ENCODE results near the gene ACTL8.

The ACTL8 gene

DNA sequence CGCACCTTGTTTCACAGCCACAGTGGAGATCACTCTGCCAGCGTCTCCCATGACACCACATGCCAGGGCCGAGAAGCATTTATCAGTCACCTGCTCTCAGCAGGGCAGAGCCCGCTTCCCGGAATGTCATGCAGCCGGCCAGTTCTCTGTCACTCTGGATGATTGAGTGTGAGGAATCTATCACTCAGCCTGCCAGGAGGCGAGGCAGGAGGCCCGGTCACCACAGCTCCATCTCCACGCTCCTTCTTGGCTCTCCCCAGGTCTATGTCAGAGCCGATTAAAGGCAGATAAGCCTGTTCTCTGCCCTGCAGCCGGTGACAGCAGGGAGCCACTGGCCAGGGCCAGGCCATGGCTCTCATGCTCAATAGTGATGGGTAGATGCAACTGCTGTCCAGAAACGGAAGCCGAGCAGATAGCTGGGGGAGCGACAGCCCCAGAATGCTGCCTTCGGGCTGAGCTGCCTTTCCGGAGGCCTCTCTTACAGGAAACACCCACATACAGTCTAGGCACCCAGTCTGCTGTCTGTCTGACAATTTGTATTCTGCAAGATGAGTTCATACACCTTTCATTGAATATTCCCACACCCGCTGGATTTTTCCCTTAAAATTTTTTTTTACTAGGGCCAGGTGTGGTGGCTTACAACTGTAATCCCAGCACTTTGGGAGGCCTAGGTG is 64.1 kb downstream of the ACTL8 start:
- TF ChIP-seq CTCF (IDR thresholded peaks at IDR 0.05; ENCODE audit: control insufficient read depth, insufficient read depth, low read depth, low read length, missing control alignments) = no peak
- no peak overlapping the region for H3K4me3 ChIP-seq (ENCODE audit: control insufficient read depth, low read depth, low read length)
- DNase-seq (ENCODE audit: low read depth) = no peak

DNA sequence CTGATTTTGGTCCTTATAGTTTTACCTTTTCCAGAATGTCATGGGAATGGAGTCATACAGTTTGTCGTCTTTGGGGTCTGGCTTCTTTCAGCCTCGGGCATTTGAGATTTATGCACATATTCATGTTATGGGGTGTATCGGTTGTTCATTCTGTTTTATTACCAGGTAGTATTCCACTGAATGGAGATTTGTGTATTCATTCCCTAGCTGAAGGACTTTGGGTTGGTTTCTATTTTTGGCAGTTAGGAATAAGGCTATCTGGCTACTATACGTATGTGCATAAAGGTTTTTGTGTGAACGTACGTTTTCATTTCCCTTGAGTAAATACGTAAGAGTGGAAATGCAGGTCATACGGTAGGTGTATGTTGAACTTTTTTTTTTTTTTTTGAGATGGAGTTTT is 65.1 kb downstream of the ACTL8 start:
- no peak overlapping the region for H3K4me3 ChIP-seq (ENCODE audit: control insufficient read depth, low read depth, low read length)
- no peak for DNase-seq (ENCODE audit: low read depth)
- no peak for TF ChIP-seq CTCF (IDR thresholded peaks at IDR 0.05; ENCODE audit: control insufficient read depth, insufficient read depth, low read depth, low read length, missing control alignments)

GRCh38 chr1:17822741-17823426 is 67.8 kb downstream of the ACTL8 start:
- TF ChIP-seq CTCF (IDR thresholded peaks at IDR 0.05; ENCODE audit: control insufficient read depth, insufficient read depth, low read depth, low read length, missing control alignments) = no peak
- no peak overlapping the region for H3K4me3 ChIP-seq (ENCODE audit: control insufficient read depth, low read depth, low read length)
- no peak for DNase-seq (ENCODE audit: low read depth)

GRCh38 chr1:17825273-17826164 is 70.4 kb downstream of the ACTL8 start:
- no peak for TF ChIP-seq CTCF (IDR thresholded peaks at IDR 0.05; ENCODE audit: control insufficient read depth, insufficient read depth, low read depth, low read length, missing control alignments)
- H3K4me3 ChIP-seq (ENCODE audit: control insufficient read depth, low read depth, low read length) = no peak overlapping the region
- no peak for DNase-seq (ENCODE audit: low read depth)

- no peak for DNase-seq (ENCODE audit: low read depth)
- TF ChIP-seq CTCF (IDR thresholded peaks at IDR 0.05; ENCODE audit: control insufficient read depth, insufficient read depth, low read depth, low read length, missing control alignments) = peak; percentile 86
- H3K4me3 ChIP-seq (ENCODE audit: control insufficient read depth, low read depth, low read length) = no peak overlapping the region
Measured at GRCh38 chr1:17826165-17826488, 71.0 kb downstream of the ACTL8 start.

DNA sequence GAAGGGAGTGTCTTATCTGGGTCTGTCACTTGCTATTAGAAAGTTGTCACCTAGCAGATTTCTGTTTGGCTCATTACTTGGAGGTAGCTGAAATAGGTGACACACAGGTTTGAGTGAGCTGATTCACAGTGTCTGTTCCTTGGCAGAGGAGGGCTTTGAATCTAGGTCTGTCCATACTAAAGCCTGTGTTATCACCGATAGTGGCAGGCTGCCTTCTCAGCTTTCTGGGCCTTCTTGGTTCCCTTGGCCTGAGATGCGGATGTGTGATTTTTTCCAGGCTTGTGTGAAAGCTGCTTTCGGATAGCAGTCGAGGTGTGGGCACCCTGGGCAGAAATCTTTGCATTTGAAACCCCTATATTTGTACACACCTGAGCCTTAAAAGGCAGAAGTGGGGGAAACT is 73.9 kb downstream of the ACTL8 start:
- no peak overlapping the region for H3K4me3 ChIP-seq (ENCODE audit: control insufficient read depth, low read depth, low read length)
- TF ChIP-seq CTCF (IDR thresholded peaks at IDR 0.05; ENCODE audit: control insufficient read depth, insufficient read depth, low read depth, low read length, missing control alignments) = no peak
- DNase-seq (ENCODE audit: low read depth) = no peak

All from AG09309 (cell line).